HG02884 (cell line): ENCODE results near the gene PCDH17.
A peak's percentile ranks its signal among the peaks of the same experiment; 100 is the strongest.

Source experiments
- ATAC-seq: cut with Tn5 transposase; IDR thresholded peaks from one replicate; pipeline ENCODE4 v1.9.1; 2021; ENCODE audit warnings: mild to moderate bottlenecking, moderate library complexity; ENCODE audit not compliant: unreplicated experiment

The PCDH17 gene

GRCh38 chr13:57631596-57632275, at the start of gene PCDH17:
PCDH17 (plus strand) TSS chr13:57631744; CDS start chr13:57632547, 803 bp downstream.
- no peak for ATAC-seq

- no peak for ATAC-seq
These were observed 49.5 kb upstream of the PCDH17 start for GRCh38 chr13:57582032-57582431.

- no peak for ATAC-seq
These were observed 48.0 kb upstream of the PCDH17 start for GRCh38 chr13:57583529-57583928.

GRCh38 chr13:57588639-57589038, 42.9 kb upstream of the PCDH17 start:
- ATAC-seq = no peak

- no peak for ATAC-seq
These were observed 35.8 kb upstream of the PCDH17 start for GRCh38 chr13:57595775-57596174.

GRCh38 chr13:57601536-57601935, 30.0 kb upstream of the PCDH17 start:
- no peak for ATAC-seq

- no peak for ATAC-seq
These were observed 27.1 kb upstream of the PCDH17 start for GRCh38 chr13:57604442-57604841.

- no peak for ATAC-seq
These were observed 19.6 kb upstream of the PCDH17 start for GRCh38 chr13:57611969-57612368.

- ATAC-seq = no peak
These were observed 19.0 kb upstream of the PCDH17 start for GRCh38 chr13:57612568-57612967.

GRCh38 chr13:57624565-57625435, 6.7 kb upstream of the PCDH17 start:
- ATAC-seq = no peak

GRCh38 chr13:57627663-57628062, 3.9 kb upstream of the PCDH17 start:
- peak; percentile 51 for ATAC-seq

GRCh38 chr13:57629391-57629804, 2.1 kb upstream of the PCDH17 start:
- ATAC-seq = no peak

- ATAC-seq = no peak
These were observed 1.7 kb upstream of the PCDH17 start for GRCh38 chr13:57629821-57630235.

GRCh38 chr13:57630661-57631595, 616 bp upstream of the PCDH17 start:
- ATAC-seq = no peak

- no peak for ATAC-seq
These were observed 964 bp downstream of the PCDH17 start for GRCh38 chr13:57632276-57633140.

- no peak for ATAC-seq
These were observed 1.8 kb downstream of the PCDH17 start for GRCh38 chr13:57633141-57633949.

GRCh38 chr13:57633950-57634838, 2.6 kb downstream of the PCDH17 start:
- no peak for ATAC-seq

- no peak for ATAC-seq
These were observed 3.3 kb downstream of the PCDH17 start for GRCh38 chr13:57634839-57635165.
